Mesendoderm (in vitro differentiated cells): ENCODE measurements around the gene KRTAP12-4.

Experiments used
- DNase-seq: peaks from one replicate; pipeline ENCODE4 v3.0.0; 2013
- H2AK5ac ChIP-seq: 2 replicates; pipeline ENCODE4 v1.6.1; 2013; ENCODE audit warnings: low read length, inconsistent platforms
- H2BK120ac ChIP-seq: 2 replicates; pipeline ENCODE4 v1.6.1; 2013; ENCODE audit warnings: low read depth, mild to moderate bottlenecking, low read length, moderate library complexity, mixed read lengths
- H2BK15ac ChIP-seq: replicated peaks from 2 replicates; pipeline ENCODE4 v1.6.1; 2013; ENCODE audit warnings: low read depth, mild to moderate bottlenecking, moderate library complexity
- H2BK5ac ChIP-seq: 2 replicates; pipeline ENCODE4 v1.6.1; 2013; ENCODE audit warnings: low read length, inconsistent platforms
- H3K18ac ChIP-seq: 2 replicates; pipeline ENCODE4 v1.6.1; 2013; ENCODE audit warnings: mild to moderate bottlenecking, low read length, mixed read lengths
- H3K23ac ChIP-seq: one replicate; pipeline ENCODE4 v1.6.1; 2013; ENCODE audit warnings: low read length
- H3K27ac ChIP-seq: 2 replicates; pipeline ENCODE4 v1.5.1; 2013; ENCODE audit warnings: low read depth, mild to moderate bottlenecking, inconsistent platforms, low read length, moderate library complexity
- H3K27me3 ChIP-seq: 2 replicates; pipeline ENCODE4 v1.6.1; 2013; ENCODE audit warnings: low read length, control low read depth, mild to moderate bottlenecking, inconsistent platforms; ENCODE audit not compliant: insufficient read depth, poor library complexity
- H3K36me3 ChIP-seq: 2 replicates; pipeline ENCODE4 v1.6.1; 2013; ENCODE audit warnings: low read length, inconsistent platforms; ENCODE audit not compliant: control insufficient read depth, insufficient read depth
- H3K4ac ChIP-seq: one replicate; pipeline ENCODE4 v1.6.1; 2013; ENCODE audit warnings: low read depth, mild to moderate bottlenecking, low read length, moderate library complexity
- H3K4me1 ChIP-seq: 2 replicates; pipeline ENCODE4 v1.6.1; 2013; ENCODE audit warnings: low read depth, low read length, inconsistent platforms; ENCODE audit not compliant: control insufficient read depth
- H3K4me2 ChIP-seq: 2 replicates; pipeline ENCODE4 v1.6.1; 2013; ENCODE audit warnings: low read length
- H3K4me3 ChIP-seq: 2 replicates; pipeline ENCODE4 v1.5.1; 2013; ENCODE audit warnings: mild to moderate bottlenecking, low read length
- H3K56ac ChIP-seq: one replicate; pipeline ENCODE4 v1.6.1; 2013; ENCODE audit warnings: low read length
- H3K79me1 ChIP-seq: 2 replicates; pipeline ENCODE4 v1.6.1; 2013; ENCODE audit warnings: low read length, inconsistent platforms
- H3K79me2 ChIP-seq: 2 replicates; pipeline ENCODE4 v1.6.1; 2013; ENCODE audit warnings: mild to moderate bottlenecking, low read length; ENCODE audit not compliant: control insufficient read depth, insufficient read depth
- H3K9ac ChIP-seq: 2 replicates; pipeline ENCODE4 v1.6.1; 2013; ENCODE audit warnings: low read length, inconsistent platforms
- H4K5ac ChIP-seq: one replicate; pipeline ENCODE4 v1.6.1; 2013; ENCODE audit warnings: low read length
- H4K8ac ChIP-seq: one replicate; pipeline ENCODE4 v1.6.1; 2013; ENCODE audit warnings: low read depth, mild to moderate bottlenecking, control low read depth, low read length, moderate library complexity
- WGBS: extraction: QIAGEN DNeasy Blood & Tissue Kit; methylation state at CpG from one replicate; pipeline ENCODE4 v1.1.7; 2013; ENCODE audit warnings: low lambda C conversion rate, missing lambda C conversion rate; ENCODE audit not compliant: insufficient coverage; ENCODE audit errors: extremely low coverage; 5-methylcytosine and 5-hydroxymethylcytosine counted together

KRTAP12-4 gene

GRCh38 chr21:44619886-44620285 is 34.6 kb downstream of the KRTAP12-4 start:
- no peak overlapping the region for H3K4me3 ChIP-seq
- H2AK5ac ChIP-seq: no peak overlapping the region
- H3K27me3 ChIP-seq: no peaks in the 10 kb centered on the region
- no peak overlapping the region for H3K4me2 ChIP-seq
- no peak overlapping the region for H3K18ac ChIP-seq
- no peak overlapping the region for H4K5ac ChIP-seq
- no peak overlapping the region for H2BK120ac ChIP-seq
- no peaks in the 10 kb centered on the region for H3K79me2 ChIP-seq
- H3K27ac ChIP-seq: no peak overlapping the region
- H4K8ac ChIP-seq: no peak overlapping the region
- H2BK5ac ChIP-seq: no peak overlapping the region
- no peaks in the 10 kb centered on the region for H3K36me3 ChIP-seq
- no peak overlapping the region for H3K4ac ChIP-seq
- no peak overlapping the region for H3K23ac ChIP-seq
- H3K56ac ChIP-seq: no peak overlapping the region
- H3K9ac ChIP-seq: no peak overlapping the region
- H2BK15ac ChIP-seq: no peak overlapping the region
- H3K4me1 ChIP-seq: peaks cover 4% of the 10 kb centered on the region
- WGBS: no CpG with 5 or more reads among the region's 6 CpGs
- no peak for DNase-seq
- H3K79me1 ChIP-seq: no peaks in the 10 kb centered on the region

GRCh38 chr21:44618909-44619308 is 35.5 kb downstream of the KRTAP12-4 start:
- Histone ChIP-seq H2AK5ac (no peak overlapping the region), H3K4me2 (no peak overlapping the region), H3K27ac (no peak overlapping the region), H3K23ac (no peak overlapping the region), H3K79me2 (no peaks in the 10 kb centered on the region), H4K5ac (no peak overlapping the region), H3K4me3 (no peak overlapping the region), H3K36me3 (no peaks in the 10 kb centered on the region), H2BK5ac (no peak overlapping the region), H3K4ac (no peak overlapping the region), H2BK15ac (no peak overlapping the region), H3K56ac (peak overlapping the region; percentile 31), H3K4me1 (peaks cover 4% of the 10 kb centered on the region), H3K9ac (no peak overlapping the region), H3K18ac (no peak overlapping the region), H3K27me3 (no peaks in the 10 kb centered on the region), H2BK120ac (no peak overlapping the region), H3K79me1 (no peaks in the 10 kb centered on the region), H4K8ac (no peak overlapping the region)
- DNase-seq: no peak
- no CpG with 5 or more reads among the region's 3 CpGs for WGBS

- H3K79me1 ChIP-seq: no peaks in the 10 kb centered on the region
- H2BK120ac ChIP-seq: no peak overlapping the region
- no peak overlapping the region for H2AK5ac ChIP-seq
- no peak overlapping the region for H3K4me2 ChIP-seq
- peaks cover 4% of the 10 kb centered on the region for H3K4me1 ChIP-seq
- no peak overlapping the region for H3K56ac ChIP-seq
- no peak overlapping the region for H3K4me3 ChIP-seq
- H3K9ac ChIP-seq: no peak overlapping the region
- H3K18ac ChIP-seq: no peak overlapping the region
- no CpG with 5 or more reads among the region's 4 CpGs for WGBS
- H4K8ac ChIP-seq: no peak overlapping the region
- no peaks in the 10 kb centered on the region for H3K79me2 ChIP-seq
- no peak overlapping the region for H4K5ac ChIP-seq
- no peak overlapping the region for H2BK15ac ChIP-seq
- H2BK5ac ChIP-seq: no peak overlapping the region
- no peak overlapping the region for H3K27ac ChIP-seq
- peak; percentile 66 for DNase-seq
- no peak overlapping the region for H3K4ac ChIP-seq
- no peaks in the 10 kb centered on the region for H3K27me3 ChIP-seq
- H3K23ac ChIP-seq: no peak overlapping the region
- no peaks in the 10 kb centered on the region for H3K36me3 ChIP-seq
Measured at GRCh38 chr21:44618504-44618903, 36.0 kb downstream of the KRTAP12-4 start.

- Histone ChIP-seq H3K9ac (no peak overlapping the region), H3K79me2 (no peaks in the 10 kb centered on the region), H2BK5ac (no peak overlapping the region), H3K4me1 (peaks cover 4% of the 10 kb centered on the region), H3K79me1 (no peaks in the 10 kb centered on the region), H3K36me3 (no peaks in the 10 kb centered on the region), H3K4me2 (no peak overlapping the region), H3K27ac (no peak overlapping the region), H3K18ac (no peak overlapping the region), H3K27me3 (no peaks in the 10 kb centered on the region), H2BK120ac (no peak overlapping the region), H3K4ac (no peak overlapping the region), H2AK5ac (no peak overlapping the region), H4K5ac (no peak overlapping the region), H2BK15ac (no peak overlapping the region), H3K23ac (no peak overlapping the region), H3K4me3 (no peak overlapping the region), H3K56ac (no peak overlapping the region), H4K8ac (no peak overlapping the region)
- no peak for DNase-seq
- no CpG with 5 or more reads among the region's 8 CpGs for WGBS
Measured at GRCh38 chr21:44617071-44617501, 37.4 kb downstream of the KRTAP12-4 start.

- no peak overlapping the region for H3K4me2 ChIP-seq
- no peak overlapping the region for H2AK5ac ChIP-seq
- H4K5ac ChIP-seq: no peak overlapping the region
- no peak overlapping the region for H4K8ac ChIP-seq
- H3K23ac ChIP-seq: no peak overlapping the region
- no peaks in the 10 kb centered on the region for H3K36me3 ChIP-seq
- peaks cover 4% of the 10 kb centered on the region for H3K4me1 ChIP-seq
- H2BK120ac ChIP-seq: no peak overlapping the region
- H3K56ac ChIP-seq: no peak overlapping the region
- H3K27me3 ChIP-seq: no peaks in the 10 kb centered on the region
- no peak overlapping the region for H2BK5ac ChIP-seq
- H3K79me2 ChIP-seq: no peaks in the 10 kb centered on the region
- H3K79me1 ChIP-seq: no peaks in the 10 kb centered on the region
- WGBS: no CpG with 5 or more reads among the region's 16 CpGs
- no peak overlapping the region for H3K4me3 ChIP-seq
- no peak overlapping the region for H3K9ac ChIP-seq
- DNase-seq: no peak
- H3K18ac ChIP-seq: no peak overlapping the region
- H3K27ac ChIP-seq: no peak overlapping the region
- no peak overlapping the region for H2BK15ac ChIP-seq
- H3K4ac ChIP-seq: no peak overlapping the region
Measured at GRCh38 chr21:44616591-44616926, 37.9 kb downstream of the KRTAP12-4 start.

- no peak overlapping the region for H2BK15ac ChIP-seq
- no peaks in the 10 kb centered on the region for H3K27me3 ChIP-seq
- no peak overlapping the region for H3K27ac ChIP-seq
- DNase-seq: no peak
- no peak overlapping the region for H3K56ac ChIP-seq
- H3K18ac ChIP-seq: no peak overlapping the region
- no peak overlapping the region for H2BK5ac ChIP-seq
- no peak overlapping the region for H2AK5ac ChIP-seq
- H3K4me3 ChIP-seq: no peak overlapping the region
- H3K9ac ChIP-seq: no peak overlapping the region
- H4K8ac ChIP-seq: no peak overlapping the region
- no peak overlapping the region for H3K23ac ChIP-seq
- H3K4ac ChIP-seq: no peak overlapping the region
- H2BK120ac ChIP-seq: no peak overlapping the region
- no peaks in the 10 kb centered on the region for H3K79me2 ChIP-seq
- peaks cover 4% of the 10 kb centered on the region for H3K4me1 ChIP-seq
- no peak overlapping the region for H3K4me2 ChIP-seq
- no peaks in the 10 kb centered on the region for H3K79me1 ChIP-seq
- no peak overlapping the region for H4K5ac ChIP-seq
- no peaks in the 10 kb centered on the region for H3K36me3 ChIP-seq
- WGBS: no CpG with 5 or more reads among the region's 17 CpGs
Measured at GRCh38 chr21:44615911-44616590, 38.4 kb downstream of the KRTAP12-4 start.
